Hair follicle dermal papilla cell (primary cell): Measurements from ENCODE around the gene AP1B1. TPM values are rescaled to one million over a fixed set of nuclear protein-coding genes. Genes with fewer than 3 reads are reported as not detected.

Experiments
- small RNA-seq: library from RNA; depleted of rRNA; stranded (forward); fragments of <200 nt; gene quantifications from one replicate; pipeline ENCODE3, GENCODE V24; 2012
- total RNA-seq: library from RNA; depleted of rRNA; stranded (reverse); fragments of >200 nt; gene quantifications from 2 replicates; pipeline ENCODE4 v1.2.3, GENCODE V29; 2012

The AP1B1 gene
- total RNA-seq = 66.7 and 72.3 TPM in 2 replicates

GRCh38 chr22:29387921-29388758 lies at the start of gene AP1B1:
AP1B1 (minus strand) TSS chr22:29388570; CDS start chr22:29367243, 21,327 bp downstream.

DNA sequence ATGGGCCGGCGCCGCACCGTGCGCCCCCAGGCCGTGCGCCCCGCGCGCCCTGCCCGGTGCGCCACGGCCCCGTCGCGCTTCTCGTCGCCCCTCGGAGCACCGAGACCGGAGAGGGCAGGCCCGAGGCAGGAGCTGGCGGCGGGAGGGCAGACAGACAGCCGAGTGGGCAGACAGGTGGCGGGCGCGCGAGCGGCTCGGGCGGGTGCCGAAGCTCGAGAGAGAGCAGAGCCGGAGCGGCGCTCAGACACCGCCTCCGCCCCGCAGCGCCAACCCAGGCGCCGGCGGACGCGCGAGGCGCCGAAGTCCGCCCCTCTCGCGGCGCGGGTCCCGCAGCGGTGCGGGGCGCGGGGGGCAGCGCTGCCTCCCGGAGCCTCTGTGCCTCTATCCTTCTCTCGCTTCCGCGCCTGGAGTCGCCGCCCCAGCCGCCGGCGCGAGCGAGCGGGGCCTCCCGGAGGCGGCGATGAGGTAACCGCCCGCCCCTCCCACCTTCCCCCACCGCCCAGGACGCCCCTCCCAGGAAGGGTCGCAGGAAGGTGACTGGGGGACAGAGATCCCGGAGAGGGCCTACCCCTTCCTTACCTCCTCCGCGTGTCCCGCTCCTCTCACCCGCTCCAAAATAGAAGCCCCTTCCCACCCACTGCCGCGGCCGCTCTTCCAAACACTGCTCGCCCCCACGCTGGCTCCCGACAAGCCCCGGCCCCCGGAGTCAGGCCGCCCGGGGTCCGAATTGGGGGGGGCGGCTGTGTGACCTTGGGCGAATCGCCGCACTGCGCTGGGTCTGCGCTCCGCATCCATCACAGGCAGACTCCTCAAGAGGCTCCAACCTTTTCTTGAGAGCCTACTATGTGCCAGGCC lies 72.9 kb downstream of the AP1B1 start, which contains the start of gene RASL10A:
RASL10A (minus strand) TSS at position 412 of the 855 bp plus-strand sequence. CDS start 451 bp downstream, outside the sequence.

GRCh38 chr22:29306175-29306834 lies 82.1 kb downstream of the AP1B1 start, which contains the start of gene GAS2L1:
GAS2L1 (plus strand) TSS chr22:29306650; CDS start chr22:29308106, 1,456 bp downstream.

Small RNA genes lying within 50 kb of the gene (small RNA-seq; reads per million reads assigned to genes)
- not detected for gene AC000041.1
- gene MIR3653 = not detected

Other genes with a start within 250 kb of the AP1B1 start
- gene EMID1, start 182.7 kb downstream of the AP1B1 start, total RNA-seq = 4.0 and 6.8 TPM in 2 replicates
- 29.0 and 30.2 TPM in 2 replicates for gene RHBDD3, start 120.6 kb downstream of the AP1B1 start, total RNA-seq
- gene EWSR1, start 120.3 kb downstream of the AP1B1 start, total RNA-seq = 211 and 220 TPM in 2 replicates
- 25.8 and 33.5 TPM in 2 replicates for gene GAS2L1, start 81.9 kb downstream of the AP1B1 start, total RNA-seq
- not detected in 2 replicates for gene RASL10A, start 72.9 kb downstream of the AP1B1 start, total RNA-seq
- not detected in 2 replicates for gene RFPL1, start 50.0 kb upstream of the AP1B1 start, total RNA-seq
- 0.12 and 0.16 TPM in 2 replicates for gene NEFH, start 91.6 kb upstream of the AP1B1 start, total RNA-seq
- gene THOC5, start 165.2 kb upstream of the AP1B1 start, total RNA-seq = 44.0 and 49.3 TPM in 2 replicates
- gene NIPSNAP1, start 192.5 kb upstream of the AP1B1 start, total RNA-seq = 50.6 and 61.7 TPM in 2 replicates
- gene NF2, start 215.1 kb upstream of the AP1B1 start, total RNA-seq = 120 and 124 TPM in 2 replicates